Measurements from ENCODE around the gene FAM240B.
A peak's percentile ranks its signal among the peaks of the same experiment; 100 is the strongest.

The FAM240B gene

DNA sequence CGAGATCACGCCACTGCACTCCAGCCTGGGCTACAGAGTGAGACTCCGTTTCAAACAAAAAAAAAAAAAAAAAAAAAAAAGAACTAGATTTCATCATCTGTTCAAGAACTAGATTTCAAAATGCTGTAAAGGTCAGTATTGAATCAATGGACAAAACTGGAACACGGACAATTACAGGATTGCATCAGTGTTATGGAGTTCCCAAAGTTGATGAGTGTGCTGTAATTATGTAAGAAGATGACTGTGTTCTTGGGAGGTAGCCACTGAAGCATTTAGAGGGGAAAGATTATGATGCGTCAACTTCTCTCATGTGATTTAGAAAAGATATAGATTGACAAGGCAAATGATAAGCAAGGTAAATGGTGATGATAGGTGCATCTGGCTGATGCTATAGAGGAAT lies 6.5 kb downstream of the FAM240B start:
- CTCF ChIA-PET: interaction anchor here (0.9 kb wide), 1 partner anchor 23 kb away, joined by 3 read pairs; no protein-coding TSS in a partner anchor
- TF ChIP-seq, protein P1, sequence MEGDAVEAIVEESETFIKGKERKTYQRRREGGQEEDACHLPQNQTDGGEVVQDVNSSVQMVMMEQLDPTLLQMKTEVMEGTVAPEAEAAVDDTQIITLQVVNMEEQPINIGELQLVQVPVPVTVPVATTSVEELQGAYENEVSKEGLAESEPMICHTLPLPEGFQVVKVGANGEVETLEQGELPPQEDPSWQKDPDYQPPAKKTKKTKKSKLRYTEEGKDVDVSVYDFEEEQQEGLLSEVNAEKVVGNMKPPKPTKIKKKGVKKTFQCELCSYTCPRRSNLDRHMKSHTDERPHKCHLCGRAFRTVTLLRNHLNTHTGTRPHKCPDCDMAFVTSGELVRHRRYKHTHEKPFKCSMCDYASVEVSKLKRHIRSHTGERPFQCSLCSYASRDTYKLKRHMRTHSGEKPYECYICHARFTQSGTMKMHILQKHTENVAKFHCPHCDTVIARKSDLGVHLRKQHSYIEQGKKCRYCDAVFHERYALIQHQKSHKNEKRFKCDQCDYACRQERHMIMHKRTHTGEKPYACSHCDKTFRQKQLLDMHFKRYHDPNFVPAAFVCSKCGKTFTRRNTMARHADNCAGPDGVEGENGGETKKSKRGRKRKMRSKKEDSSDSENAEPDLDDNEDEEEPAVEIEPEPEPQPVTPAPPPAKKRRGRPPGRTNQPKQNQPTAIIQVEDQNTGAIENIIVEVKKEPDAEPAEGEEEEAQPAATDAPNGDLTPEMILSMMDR (IDR thresholded peaks at IDR 0.05; ENCODE audit: control extremely low read depth, extremely low read depth, low read depth, missing control alignments): no peak
- POLR2A ChIA-PET: no interaction called here
- no peak for DNase-seq (ENCODE audit: extremely low spot score)

DNA sequence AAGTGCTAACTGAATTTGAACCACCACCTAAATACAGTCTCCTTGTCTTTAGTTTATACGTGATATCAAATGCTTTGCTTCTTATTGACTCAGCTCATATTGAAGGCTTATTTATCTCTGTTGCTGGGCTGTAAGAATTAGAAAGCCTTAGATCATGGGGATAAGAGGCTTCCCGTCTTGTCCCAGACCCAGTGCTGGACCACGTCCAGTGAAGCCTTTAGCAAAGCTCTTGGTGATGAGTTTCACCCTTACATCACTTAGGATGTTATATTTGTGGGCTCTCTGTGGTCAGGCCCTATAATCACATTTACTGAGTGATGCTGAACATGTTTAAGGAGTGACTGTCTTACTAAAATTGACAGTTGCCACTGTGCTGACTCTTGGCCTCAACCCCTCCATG lies 11.2 kb downstream of the FAM240B start:
- DNase-seq (ENCODE audit: extremely low spot score): no peak
- TF ChIP-seq, protein P1 (IDR thresholded peaks at IDR 0.05; ENCODE audit: control extremely low read depth, extremely low read depth, low read depth, missing control alignments): no peak
- ChIA-PET CTCF (interaction anchor here (1.5 to 5.0 kb wide), 5 partner anchors 11 to 87 kb away, joined by 7 to 48 read pairs (median 21); partner anchors contain the start of gene ANKRD18A), POLR2A (no interaction called here)

DNA sequence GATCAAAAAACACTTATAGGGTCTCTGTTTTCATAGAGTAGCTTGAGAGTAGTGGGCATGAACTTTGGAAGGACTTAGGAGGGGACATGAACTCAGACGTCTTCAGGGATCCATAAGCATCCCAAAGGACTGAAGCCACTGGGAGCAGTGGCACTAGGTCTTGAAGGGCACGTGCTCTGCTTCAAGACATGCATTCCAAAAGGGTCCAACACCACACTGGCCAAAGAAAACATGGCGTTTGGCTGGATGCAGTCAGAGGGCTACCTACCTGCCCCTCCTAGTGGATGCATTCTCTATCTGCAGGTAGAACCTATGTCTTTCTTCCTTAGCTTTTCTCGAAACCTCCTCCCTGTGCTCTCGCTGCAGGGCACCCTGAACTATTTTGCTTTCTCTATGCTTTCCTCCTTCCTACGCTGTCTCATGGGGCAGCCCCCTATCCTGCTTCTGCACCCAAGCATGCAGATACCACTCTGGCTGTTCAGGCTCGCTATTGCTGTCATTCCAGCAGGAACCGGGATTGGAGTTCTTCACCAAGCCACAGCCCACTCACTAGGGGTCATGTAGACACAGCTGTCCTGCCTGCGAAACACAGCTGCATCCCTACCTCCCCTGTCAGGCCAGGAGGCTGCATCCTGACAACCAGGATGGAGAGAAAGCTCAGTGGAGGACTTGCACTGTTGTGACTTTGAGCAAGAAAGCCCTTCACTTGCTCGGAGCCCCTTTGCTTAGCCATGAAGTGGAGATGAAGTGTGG lies 11.9 kb downstream of the FAM240B start:
- TF ChIP-seq, protein P1 (IDR thresholded peaks at IDR 0.05; ENCODE audit: control extremely low read depth, extremely low read depth, low read depth, missing control alignments): peak; percentile 28
- CTCF ChIA-PET: interaction anchor here (1.1 to 5.0 kb wide), 8 partner anchors 8 to 86 kb away, joined by 3 to 48 read pairs (median 10); partner anchors contain the start of gene ANKRD18A
- DNase-seq (ENCODE audit: extremely low spot score): peak; percentile 32
- POLR2A ChIA-PET: no interaction called here

DNA sequence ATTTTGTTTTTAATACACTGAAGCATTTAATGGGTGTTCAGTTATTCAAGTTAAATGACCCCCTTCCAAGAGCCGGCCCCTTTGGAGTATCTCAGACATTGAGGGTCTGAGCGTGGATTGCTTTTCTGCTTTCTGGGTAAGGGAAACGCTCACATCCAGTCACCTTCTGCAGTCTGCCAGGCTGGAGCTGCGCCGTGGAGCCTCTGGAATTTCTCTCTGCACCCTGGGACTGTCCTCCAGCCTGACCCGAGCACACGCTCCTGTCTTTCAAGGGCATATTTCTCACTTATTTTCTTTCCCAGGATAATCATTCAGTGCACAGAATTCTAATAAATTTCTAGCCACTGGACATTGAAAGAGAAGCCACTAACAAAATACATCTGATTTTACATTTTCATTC lies 13.4 kb downstream of the FAM240B start:
- TF ChIP-seq, protein P1 (IDR thresholded peaks at IDR 0.05; ENCODE audit: control extremely low read depth, extremely low read depth, low read depth, missing control alignments): no peak
- CTCF ChIA-PET: interaction anchor here (0.9 to 4.8 kb wide), 9 partner anchors 8 to 85 kb away, joined by 3 to 48 read pairs (median 6); partner anchors contain the start of gene ANKRD18A
- DNase-seq (ENCODE audit: extremely low spot score): no peak
- POLR2A ChIA-PET: no interaction called here

DNA sequence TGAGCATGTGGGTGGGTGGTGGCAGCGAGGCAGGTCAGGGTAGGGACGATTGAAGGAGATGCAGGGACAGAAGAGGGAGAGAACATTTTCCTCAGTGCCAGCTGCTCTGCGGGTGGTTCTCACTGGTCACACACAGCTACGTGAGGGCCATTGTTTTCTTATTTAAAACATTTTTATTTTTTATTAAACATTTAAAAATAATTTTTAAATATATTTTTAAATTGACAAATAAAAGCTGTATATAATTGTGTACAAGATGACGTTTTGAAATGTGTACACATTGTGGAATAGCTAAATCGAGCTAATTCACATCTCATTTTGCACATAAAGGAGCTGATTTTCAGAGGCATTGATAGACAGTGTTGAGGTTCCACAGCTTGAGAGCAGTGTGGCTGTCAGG lies 14.0 kb downstream of the FAM240B start:
- ChIA-PET CTCF (interaction anchor here (0.9 to 4.8 kb wide), 8 partner anchors 9 to 84 kb away, joined by 3 to 48 read pairs (median 9); partner anchors contain the start of gene ANKRD18A), POLR2A (no interaction called here)
- TF ChIP-seq, protein P1 (IDR thresholded peaks at IDR 0.05; ENCODE audit: control extremely low read depth, extremely low read depth, low read depth, missing control alignments): no peak
- DNase-seq (ENCODE audit: extremely low spot score): no peak

DNA sequence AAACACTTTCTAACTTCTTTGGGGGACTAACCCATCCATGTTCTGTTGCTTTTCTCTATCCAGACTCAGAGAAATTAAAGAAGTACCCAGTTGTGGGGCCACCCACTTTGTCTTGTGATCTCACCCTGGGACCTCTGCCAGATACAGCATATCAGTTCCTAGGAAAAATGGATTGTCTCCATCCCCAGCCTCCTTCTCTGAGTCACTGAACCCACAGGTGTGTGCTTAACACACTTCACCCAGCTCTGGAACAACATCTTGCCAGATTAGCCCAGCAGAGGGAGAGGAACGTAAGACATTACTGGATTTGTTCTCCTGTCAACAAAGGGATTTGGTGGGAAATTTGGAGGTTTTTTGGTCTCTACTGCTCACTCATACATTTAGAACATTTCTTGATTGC lies 19.2 kb downstream of the FAM240B start:
- POLR2A ChIA-PET: no interaction called here
- TF ChIP-seq, protein P1 (IDR thresholded peaks at IDR 0.05; ENCODE audit: control extremely low read depth, extremely low read depth, low read depth, missing control alignments): no peak
- no peak for DNase-seq (ENCODE audit: extremely low spot score)
- CTCF ChIA-PET: interaction anchor here (0.8 to 1.8 kb wide), 3 partner anchors 9 to 58 kb away, joined by 3 to 5 read pairs (median 3); no protein-coding TSS in a partner anchor

Measured in GM10248 (cell line).